Effector memory CD4-positive, alpha-beta T cell (primary cell): Measurements from ENCODE around the gene PBX1.

ENCODE experiments used
- DNase-seq, 3 donors: peaks; one replicate each; pipeline ENCODE4 v3.0.0-alpha.2; 2020
- H3K27ac ChIP-seq: 2 replicates; pipeline ENCODE4 v1.7.0; 2013; ENCODE audit warnings: mild to moderate bottlenecking, low read length, moderate library complexity; ENCODE audit not compliant: insufficient read depth, poor library complexity, severe bottlenecking
- H3K27me3 ChIP-seq: replicated peaks from 2 replicates; pipeline ENCODE4 v1.7.0; 2013; ENCODE audit warnings: mild to moderate bottlenecking, low read length; ENCODE audit not compliant: insufficient read depth, control insufficient read depth, poor library complexity, severe bottlenecking
- H3K36me3 ChIP-seq: 2 replicates; pipeline ENCODE4 v1.7.0; 2013; ENCODE audit warnings: mild to moderate bottlenecking, low read length, moderate library complexity; ENCODE audit not compliant: control insufficient read depth, insufficient read depth
- H3K4me1 ChIP-seq: 2 replicates; pipeline ENCODE4 v1.7.0; 2013; ENCODE audit warnings: low read length, mild to moderate bottlenecking; ENCODE audit not compliant: control insufficient read depth, insufficient read depth, poor library complexity, severe bottlenecking
- H3K4me3 ChIP-seq: 2 replicates; pipeline ENCODE4 v1.7.0; 2013; ENCODE audit warnings: low read length, low read depth, mild to moderate bottlenecking; ENCODE audit not compliant: insufficient read depth, poor library complexity, severe bottlenecking
- H3K9me3 ChIP-seq: 2 replicates; pipeline ENCODE4 v1.7.0; 2013; ENCODE audit warnings: mild to moderate bottlenecking, low read length, moderate library complexity; ENCODE audit not compliant: control insufficient read depth

The PBX1 gene

GRCh38 chr1:164671323-164671965 lies 112.5 kb downstream of the PBX1 start:
- Histone ChIP-seq H3K9me3 (no peaks in the 10 kb centered on the region), H3K4me1 (no peaks in the 10 kb centered on the region), H3K27me3 (no peaks in the 10 kb centered on the region), H3K36me3 (no peaks in the 10 kb centered on the region), H3K27ac (no peak overlapping the region), H3K4me3 (no peak overlapping the region)
- DNase-seq: no peak

DNA sequence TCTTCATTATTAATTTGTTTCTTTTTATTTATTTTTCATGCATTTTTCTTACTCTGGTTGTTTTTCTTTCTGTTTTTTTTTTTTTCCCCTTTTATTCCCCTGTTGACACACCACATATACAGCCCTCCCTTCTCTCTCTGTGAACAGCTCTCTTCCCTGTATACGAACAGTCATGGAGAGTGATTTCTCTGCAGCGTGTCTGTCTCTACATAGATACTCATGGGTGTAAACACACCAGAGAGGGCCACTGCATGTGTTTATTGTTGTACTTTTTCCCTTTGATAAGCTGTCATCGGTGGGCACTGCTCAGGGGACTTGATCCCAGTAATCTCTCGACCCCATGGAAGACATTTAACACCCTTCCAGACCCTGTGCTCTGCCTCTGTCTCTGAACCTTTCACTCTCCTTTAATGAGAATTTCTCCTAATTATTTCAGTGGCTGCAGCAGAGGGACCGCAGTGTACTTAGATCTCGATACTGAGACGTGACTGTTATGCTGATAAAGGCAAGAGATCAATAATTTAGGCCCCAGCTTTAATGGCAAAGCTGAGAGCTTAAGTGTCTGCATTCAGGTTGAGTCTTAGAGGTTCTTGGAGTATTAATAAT lies 113.1 kb downstream of the PBX1 start:
- Histone ChIP-seq H3K36me3 (no peaks in the 10 kb centered on the region), H3K27me3 (no peaks in the 10 kb centered on the region), H3K4me1 (no peaks in the 10 kb centered on the region), H3K27ac (no peak overlapping the region), H3K9me3 (no peaks in the 10 kb centered on the region), H3K4me3 (no peak overlapping the region)
- DNase-seq: no peak

- no peaks in the 10 kb centered on the region for H3K4me1 ChIP-seq
- H3K27me3 ChIP-seq: no peaks in the 10 kb centered on the region
- H3K36me3 ChIP-seq: no peaks in the 10 kb centered on the region
- no peak overlapping the region for H3K27ac ChIP-seq
- H3K9me3 ChIP-seq: no peaks in the 10 kb centered on the region
- DNase-seq: no peak
- no peak overlapping the region for H3K4me3 ChIP-seq
Observed at GRCh38 chr1:164672588-164672987, 113.6 kb downstream of the PBX1 start.

DNA sequence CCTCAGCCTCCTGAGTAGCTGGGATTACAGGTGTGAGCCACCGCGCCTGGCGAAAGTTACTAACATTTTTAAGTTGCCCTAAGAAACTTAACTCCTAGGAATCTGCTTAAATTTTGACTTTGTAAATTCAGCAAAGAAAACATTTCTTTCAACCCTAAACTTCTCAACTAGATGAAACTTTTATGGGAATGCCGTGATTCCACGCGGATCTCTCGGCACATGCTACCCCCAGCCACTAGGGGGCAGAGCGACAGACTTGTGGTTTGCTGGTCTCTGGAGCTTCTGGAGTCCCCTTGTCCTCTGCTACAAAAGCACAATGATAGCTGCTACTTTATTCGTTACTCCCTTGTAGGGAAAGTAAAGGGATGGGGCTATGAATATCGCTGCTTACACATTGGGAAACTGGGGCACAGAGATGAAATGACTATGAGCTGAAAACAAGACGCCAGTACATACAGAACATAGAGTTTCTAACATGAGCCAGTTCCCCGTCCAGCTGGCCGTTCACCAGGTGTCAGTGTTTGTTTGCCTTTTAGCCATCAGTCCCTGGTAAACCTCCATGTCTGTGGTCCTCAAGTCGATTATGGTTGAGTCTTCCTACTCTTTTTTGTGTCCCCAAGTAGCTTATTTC lies 114.7 kb downstream of the PBX1 start:
- no peaks in the 10 kb centered on the region for H3K9me3 ChIP-seq
- H3K4me1 ChIP-seq: no peaks in the 10 kb centered on the region
- no peak overlapping the region for H3K27ac ChIP-seq
- H3K4me3 ChIP-seq: no peak overlapping the region
- no peak for DNase-seq
- no peaks in the 10 kb centered on the region for H3K27me3 ChIP-seq
- no peaks in the 10 kb centered on the region for H3K36me3 ChIP-seq

DNA sequence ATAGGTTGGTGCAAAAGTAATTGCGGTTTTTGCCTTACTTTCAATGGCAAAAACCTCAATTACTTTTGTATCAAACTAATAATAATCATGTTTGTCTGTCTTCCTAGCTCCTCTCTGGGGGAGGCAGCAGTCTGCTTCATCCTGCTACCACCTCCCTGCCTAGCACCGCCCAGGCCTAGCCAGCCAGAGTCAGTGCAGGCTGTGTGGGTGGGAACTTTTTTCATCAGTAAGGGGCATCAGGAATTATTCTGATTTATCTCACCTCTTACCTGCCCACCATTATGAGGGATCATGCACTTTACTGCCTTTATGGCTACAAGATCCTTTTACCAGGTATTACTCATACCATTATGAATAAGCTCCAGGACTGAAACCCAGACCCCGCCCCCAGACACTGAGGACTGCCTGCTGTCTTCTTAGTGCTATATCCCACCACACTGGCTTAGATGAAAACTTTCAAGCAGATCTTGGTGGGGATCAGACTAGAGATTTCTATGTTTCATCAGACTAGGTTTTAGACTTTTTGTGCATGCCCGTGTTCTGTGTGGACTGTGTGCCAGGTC lies 116.4 kb downstream of the PBX1 start:
- no peaks in the 10 kb centered on the region for H3K27me3 ChIP-seq
- no peaks in the 10 kb centered on the region for H3K4me1 ChIP-seq
- no peak overlapping the region for H3K4me3 ChIP-seq
- no peaks in the 10 kb centered on the region for H3K36me3 ChIP-seq
- H3K27ac ChIP-seq: no peak overlapping the region
- no peaks in the 10 kb centered on the region for H3K9me3 ChIP-seq
- no peak for DNase-seq

- no peaks in the 10 kb centered on the region for H3K9me3 ChIP-seq
- no peaks in the 10 kb centered on the region for H3K36me3 ChIP-seq
- no peaks in the 10 kb centered on the region for H3K4me1 ChIP-seq
- H3K27me3 ChIP-seq: no peaks in the 10 kb centered on the region
- no peak for DNase-seq
- no peak overlapping the region for H3K4me3 ChIP-seq
- H3K27ac ChIP-seq: no peak overlapping the region
Observed at GRCh38 chr1:164678136-164678700, 119.2 kb downstream of the PBX1 start.

DNA sequence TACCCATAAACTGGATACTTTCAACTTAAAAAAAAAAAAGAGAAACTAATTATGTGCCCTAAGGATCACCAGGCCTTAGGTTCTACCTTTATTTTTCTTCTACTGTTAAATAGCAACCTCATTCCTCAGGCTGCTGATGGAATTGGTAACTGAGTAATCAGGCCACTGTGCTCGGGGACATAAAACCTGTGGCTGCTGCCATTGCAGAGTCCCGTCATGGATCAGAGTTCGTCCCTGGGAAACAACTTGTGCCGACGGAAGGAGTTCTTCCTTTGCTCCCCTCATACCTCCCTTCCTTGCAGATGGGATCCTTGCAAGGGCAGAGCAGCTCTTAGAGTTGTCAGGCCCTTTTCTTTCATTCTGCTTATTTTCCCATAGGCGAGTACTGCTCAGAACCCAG lies 123.6 kb downstream of the PBX1 start:
- Histone ChIP-seq H3K9me3 (no peaks in the 10 kb centered on the region), H3K4me1 (no peaks in the 10 kb centered on the region), H3K27me3 (no peaks in the 10 kb centered on the region), H3K27ac (no peak overlapping the region), H3K36me3 (no peaks in the 10 kb centered on the region), H3K4me3 (no peak overlapping the region)
- no peak for DNase-seq

- Histone ChIP-seq H3K4me3 (no peak overlapping the region), H3K27me3 (no peaks in the 10 kb centered on the region), H3K36me3 (no peaks in the 10 kb centered on the region), H3K27ac (no peak overlapping the region), H3K9me3 (no peaks in the 10 kb centered on the region), H3K4me1 (no peaks in the 10 kb centered on the region)
- DNase-seq: no peak
Observed at GRCh38 chr1:164683235-164683634, 124.3 kb downstream of the PBX1 start.

DNA sequence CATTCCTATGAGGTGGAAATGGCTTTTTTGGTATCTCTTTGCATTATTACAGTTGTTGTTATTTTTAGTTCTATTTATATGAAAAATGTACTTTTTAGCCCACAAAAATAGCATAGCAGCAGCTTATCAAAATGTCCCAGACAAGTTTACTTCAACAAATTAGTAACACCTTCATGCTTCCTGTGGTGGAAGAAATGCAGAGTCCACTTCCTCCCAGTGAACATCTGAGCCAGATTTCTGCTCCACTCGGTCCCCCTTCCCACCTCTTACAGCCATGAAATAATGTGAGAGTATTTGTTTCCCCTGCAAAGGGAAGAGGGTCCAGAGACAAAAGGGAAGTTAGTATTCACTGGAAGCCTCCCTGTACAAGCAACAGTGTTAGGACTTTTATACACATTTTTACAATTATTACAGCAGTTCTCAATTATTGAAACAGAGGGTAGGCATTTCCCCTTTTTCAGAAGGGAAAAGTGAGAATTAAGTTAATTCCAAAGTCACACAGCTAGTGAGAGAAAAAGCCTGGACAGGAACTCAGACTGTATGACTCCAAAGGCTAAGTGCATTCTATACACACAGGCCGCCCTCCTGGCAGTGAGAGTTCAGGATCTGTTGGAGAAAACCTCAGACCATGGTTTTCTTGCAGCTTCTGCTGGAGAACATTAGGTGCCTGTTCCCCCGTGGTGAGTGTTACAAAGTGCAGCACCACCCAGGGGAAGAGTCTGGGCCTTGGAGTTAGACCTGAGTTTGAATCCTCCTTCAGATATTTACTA lies 126.5 kb downstream of the PBX1 start:
- Histone ChIP-seq H3K9me3 (no peaks in the 10 kb centered on the region), H3K4me1 (no peaks in the 10 kb centered on the region), H3K27ac (no peak overlapping the region), H3K27me3 (no peaks in the 10 kb centered on the region), H3K36me3 (no peaks in the 10 kb centered on the region), H3K4me3 (no peak overlapping the region)
- DNase-seq: no peak
